ENCODE results near the gene OXCT2.

The OXCT2 gene

GRCh38 chr1:39761557-39762260 is 9.4 kb downstream of the OXCT2 start:
- no peak for DNase-seq

DNA sequence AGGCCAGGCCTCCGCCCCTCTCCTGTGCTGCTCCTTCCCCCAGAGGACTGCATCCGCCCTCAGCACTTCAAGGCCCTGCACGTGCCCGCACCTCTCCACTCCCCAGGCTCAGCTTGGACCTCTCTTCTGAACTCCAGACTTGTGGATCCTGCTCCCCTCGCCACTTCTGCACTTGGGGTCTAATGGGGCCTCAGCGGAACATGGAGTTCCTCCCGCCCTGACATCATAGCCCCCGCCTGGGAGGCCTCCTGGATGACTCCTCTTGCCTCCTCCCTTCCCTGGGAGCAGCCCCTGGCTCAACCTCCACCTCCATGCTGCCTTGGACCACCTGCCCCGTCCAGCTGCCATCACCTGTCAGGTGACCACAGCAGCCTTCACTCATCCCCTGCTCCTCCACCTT is 10.1 kb downstream of the OXCT2 start:
- no peak for DNase-seq

- DNase-seq, result no peak
Observed at GRCh38 chr1:39760074-39761008, 10.8 kb downstream of the OXCT2 start.

DNA sequence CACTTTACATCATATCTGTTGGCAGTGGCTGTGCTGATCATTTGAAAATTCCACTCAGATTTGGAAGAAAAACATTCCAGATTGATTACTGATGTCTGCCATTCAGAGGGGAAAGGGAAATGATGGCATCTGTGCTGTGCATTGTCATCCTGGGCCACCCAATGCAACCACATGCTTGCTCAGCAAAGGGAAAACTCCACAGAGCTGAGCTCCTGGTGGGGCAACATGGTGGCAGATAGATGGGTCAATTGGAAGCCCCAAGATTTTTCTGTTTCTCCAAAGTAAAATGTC is 11.8 kb downstream of the OXCT2 start:
- no peak for DNase-seq

DNA sequence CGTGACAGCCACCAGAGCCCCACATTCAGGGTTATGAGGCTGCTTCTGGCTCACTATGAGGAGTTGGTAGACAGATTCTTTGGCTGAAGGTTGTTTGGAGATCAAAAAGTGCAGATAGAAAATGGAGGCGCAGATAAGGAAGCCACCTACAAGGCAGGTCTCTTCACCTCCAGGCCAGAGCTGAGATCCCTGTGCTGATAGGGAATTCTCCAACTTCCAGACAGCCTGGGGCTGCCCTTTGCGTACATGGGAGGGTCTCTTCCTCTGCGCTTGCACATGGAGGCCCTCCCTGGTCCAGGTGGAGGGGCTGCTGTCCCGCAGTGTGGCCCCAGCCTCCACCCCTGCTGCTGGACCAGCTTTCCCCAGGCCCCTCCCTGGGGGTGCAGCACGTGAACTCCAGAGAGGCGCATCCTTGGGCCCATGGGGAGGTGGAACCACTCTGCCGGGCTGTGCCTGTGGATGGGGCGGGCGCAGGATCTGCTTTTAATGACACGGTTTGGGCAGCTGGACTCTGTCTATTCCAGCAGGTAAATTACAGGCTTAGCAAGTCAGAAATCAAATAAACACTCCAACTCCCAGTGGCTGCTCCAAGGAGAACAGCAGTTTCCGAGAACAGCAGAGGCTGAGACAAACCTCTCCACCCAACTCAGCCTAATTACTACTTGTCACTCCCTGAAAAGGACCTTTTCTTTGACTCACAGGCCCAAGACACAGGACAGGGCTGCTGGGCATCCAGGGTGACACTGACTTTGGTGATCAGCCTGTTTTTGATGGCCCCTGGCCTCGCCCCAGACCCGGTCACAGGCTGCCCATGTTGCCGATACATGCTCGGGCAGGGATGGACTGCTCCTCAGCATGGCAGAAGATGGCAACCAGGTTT is 12.4 kb downstream of the OXCT2 start:
- no peak for DNase-seq

GRCh38 chr1:39757501-39757900 is 13.6 kb downstream of the OXCT2 start:
- DNase-seq, result no peak

- DNase-seq, result no peak
Observed at GRCh38 chr1:39755965-39756659, 15.0 kb downstream of the OXCT2 start.

GRCh38 chr1:39754906-39755504 is 16.1 kb downstream of the OXCT2 start:
- DNase-seq, result no peak

- DNase-seq, result no peak
Observed at GRCh38 chr1:39754026-39754570, 17.1 kb downstream of the OXCT2 start.

DNA sequence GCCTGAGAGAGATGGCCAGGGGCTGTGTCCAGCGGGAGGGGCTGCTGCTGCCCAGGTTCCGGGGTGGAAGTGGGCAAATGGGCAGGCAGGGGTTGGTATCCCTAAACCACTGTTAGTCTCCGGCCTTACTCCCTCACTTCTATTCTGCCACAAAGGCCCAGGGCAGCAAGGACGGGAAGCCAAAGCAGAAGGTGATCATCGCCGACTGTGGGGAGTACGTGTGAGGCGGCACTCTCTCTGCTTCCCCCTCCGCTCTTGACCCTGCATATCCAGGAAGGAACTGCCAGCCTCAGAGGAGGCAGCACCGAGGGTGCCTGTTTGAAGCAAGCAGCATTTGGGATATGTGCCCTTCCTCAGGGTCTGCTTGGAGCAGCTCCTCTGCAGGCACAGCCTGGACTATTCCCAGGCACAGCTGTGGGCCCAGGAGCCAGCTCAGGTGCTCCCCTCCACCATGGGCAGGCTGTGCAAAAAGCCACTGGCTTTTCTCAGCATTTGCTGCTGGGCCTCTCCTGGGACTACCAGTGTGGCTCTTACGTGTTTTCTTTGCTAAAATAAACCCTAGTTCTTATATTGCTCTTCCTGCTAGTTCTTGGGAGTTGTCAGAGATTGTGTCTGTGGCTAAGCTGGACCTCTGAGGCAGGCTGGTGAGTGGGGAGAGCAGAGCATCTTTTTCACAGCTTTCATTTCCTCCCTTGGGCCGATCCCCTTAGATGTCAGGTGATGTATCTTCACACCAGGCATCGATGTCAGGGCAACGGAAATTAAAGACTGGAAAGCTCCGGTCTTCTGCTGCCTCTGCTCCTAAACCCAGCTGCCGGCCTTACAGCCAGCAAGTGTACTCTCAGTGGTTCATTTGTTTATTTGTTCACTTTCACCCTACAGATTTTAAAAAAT is 17.8 kb downstream of the OXCT2 start:
- DNase-seq, result no peak

DNA sequence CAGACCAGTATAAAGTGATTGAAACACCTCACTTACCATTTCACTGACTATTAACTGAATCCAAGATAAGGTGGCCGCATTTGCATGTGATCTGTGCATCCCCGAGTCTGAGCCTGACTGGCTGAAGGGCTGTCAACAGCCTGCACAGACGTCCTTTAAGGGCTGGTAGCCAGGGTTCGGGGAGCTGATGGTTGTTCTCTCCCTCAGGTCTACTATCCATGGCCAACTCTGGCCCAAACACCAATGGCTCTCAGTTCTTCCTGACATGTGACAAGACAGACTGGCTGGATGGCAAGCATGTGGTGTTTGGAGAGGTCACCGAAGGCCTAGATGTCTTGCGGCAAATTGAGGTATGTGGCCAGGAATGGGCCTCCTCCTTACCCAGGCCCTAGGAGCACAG is 18.4 kb downstream of the OXCT2 start:
- DNase-seq, result no peak

DNA sequence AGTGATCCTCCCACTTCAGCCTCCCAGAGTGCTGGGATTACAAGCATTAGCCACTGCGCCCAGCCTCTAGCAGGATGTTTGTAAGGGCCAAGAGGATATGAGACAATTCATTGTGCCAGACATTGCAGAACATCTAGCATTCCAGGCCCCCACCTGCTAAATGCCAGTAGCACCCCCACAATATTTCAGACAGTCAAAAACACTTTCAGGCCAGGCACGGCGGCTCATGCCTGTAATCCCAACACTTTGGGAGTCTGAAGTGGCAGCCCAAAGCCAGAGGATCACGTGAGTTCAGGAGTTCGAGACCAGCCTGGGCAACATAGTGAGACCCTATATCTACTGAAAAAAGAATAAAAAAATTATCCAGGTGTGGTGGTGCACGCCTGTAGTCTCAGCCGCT is 19.6 kb downstream of the OXCT2 start:
- DNase-seq, result no peak

DNA sequence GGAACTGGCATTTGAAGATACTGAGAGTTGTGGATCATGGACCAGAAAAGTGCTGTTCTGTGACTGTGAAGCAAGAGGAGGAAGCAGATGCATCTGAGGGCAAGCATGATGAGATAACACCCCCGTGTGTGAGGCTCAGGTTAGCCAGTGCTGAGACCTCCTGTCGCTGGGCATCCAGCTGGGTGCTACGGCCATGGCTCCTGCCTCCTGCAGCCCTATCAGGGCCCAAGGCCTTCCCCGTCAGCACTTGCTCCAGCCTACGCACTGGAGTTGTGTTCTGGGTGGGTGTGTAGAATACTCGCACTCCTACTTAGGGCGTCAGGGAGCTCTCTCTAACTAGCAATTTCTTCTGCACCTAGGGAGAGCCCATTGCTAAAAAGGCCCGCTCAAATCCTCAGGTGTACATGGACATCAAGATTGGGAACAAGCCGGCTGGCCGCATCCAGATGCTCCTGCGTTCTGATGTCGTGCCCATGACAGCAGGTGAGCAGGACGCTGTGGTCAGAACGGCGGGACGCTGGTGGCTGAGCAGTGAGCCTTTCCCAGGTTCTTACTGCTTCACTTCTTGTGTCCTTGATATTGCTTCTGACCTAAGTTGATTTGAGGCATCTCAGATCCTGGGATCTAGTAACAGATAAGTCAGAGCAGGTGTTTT is 26.0 kb downstream of the OXCT2 start:
- DNase-seq, result no peak

GRCh38 chr1:39738622-39739366 is 32.4 kb downstream of the OXCT2 start, which contains the start of gene PPIE:
Gene PPIE (plus strand): TSS chr1:39738882. CDS start chr1:39738901, 19 bp downstream.
- peak; percentile 89 to 99 (median 98) for DNase-seq

DNA sequence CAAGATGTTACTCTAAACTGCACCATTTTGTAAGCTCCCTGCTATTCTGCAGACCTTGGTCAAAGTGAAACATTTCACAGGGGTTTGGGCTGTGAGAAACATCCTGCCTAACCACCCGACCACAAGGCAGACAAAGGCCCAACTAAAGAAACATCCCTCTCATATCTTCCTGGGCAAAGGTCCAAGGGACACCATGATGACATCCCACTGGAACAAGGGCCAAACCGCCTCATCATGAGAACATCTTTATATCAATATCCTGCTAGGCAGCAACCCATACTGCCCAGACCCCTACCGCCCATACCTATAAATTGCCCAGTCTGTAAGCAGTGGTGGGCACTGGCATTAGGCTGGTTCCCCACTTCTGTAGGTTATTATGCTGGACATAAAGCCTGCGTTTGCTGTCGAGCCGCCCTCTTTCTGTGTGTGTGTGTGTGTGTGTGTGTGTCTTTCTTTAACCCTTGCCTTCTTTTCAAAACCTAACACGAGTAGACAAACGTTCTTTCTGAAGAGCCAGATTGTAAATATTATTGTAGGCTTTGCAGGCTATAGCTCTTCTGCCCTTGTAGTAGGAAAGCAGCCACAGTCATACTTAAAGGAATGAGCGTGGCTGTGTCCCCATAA is 33.5 kb downstream of the OXCT2 start:
- no peak for DNase-seq

GRCh38 chr1:39735731-39736130 is 35.4 kb downstream of the OXCT2 start:
- DNase-seq, result no peak

GRCh38 chr1:39733161-39733560 is 38.0 kb downstream of the OXCT2 start:
- DNase-seq, result no peak

DNA sequence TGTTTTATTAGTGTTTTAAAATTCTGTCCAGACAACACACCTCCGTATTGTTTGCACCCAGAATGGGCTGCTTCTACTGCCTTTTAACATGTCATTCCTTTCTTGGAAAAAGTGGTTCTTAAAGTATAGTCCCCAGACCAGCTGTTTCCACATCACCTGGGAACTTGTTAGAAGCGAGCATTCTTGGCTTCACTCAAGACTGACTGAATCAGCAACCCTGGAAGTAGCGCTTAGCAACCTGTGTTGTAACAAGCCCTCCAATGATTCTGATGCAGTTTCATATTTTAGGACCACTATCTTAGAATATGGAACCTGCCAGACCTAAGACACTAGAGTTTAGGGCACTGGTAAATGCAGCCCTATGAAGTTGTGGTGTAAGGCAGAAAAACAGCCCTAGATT is 38.4 kb downstream of the OXCT2 start:
- no peak for DNase-seq

DNA sequence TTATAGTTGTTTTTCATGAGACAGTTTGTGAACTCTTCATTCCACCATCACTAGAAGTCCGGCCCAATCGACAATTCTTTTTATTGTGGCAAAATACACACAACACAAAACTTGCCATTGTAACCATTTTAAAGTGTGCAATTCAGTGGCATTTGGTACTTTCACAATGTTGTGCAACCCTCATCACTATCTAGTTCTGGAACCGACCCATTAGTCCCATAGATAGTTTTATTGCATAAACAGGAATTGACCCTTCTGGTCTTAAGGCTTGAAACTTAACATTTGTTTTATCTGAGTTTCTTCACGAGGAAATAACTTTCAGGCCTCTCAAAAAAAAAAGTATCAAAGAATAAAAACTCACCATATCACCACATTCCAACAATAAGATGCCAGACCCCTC is 41.3 kb downstream of the OXCT2 start:
- no peak for DNase-seq

All from suppressor macrophage treated with lipopolysaccharide for 1 hour (primary cell).